GM23248 (cell line): ENCODE results near the gene MYPN. TPM values are rescaled to one million over a fixed set of nuclear protein-coding genes. Genes with fewer than 3 reads are reported as not detected.

Experiments used
- DNase-seq: peaks from one replicate; pipeline ENCODE4 v3.0.0-alpha.2; 2015
- H2AFZ ChIP-seq: fragments of 200-600 bp; sonication (generic); 2 replicates; pipeline ENCODE4 v1.6.1; 2016; ENCODE audit warnings: antibody characterized with exemption
- H3F3A ChIP-seq: fragments of 200-600 bp; sonication (generic); 2 replicates; pipeline ENCODE4 v1.6.1; 2016; ENCODE audit warnings: mild to moderate bottlenecking, antibody characterized with exemption, mixed run types; ENCODE audit not compliant: insufficient read depth
- H3K27ac ChIP-seq: fragments of 200-600 bp; sonication (generic); 2 replicates; pipeline ENCODE4 v1.5.1; 2016; ENCODE audit warnings: mild to moderate bottlenecking
- H3K27me3 ChIP-seq: fragments of 200-600 bp; sonication (generic); replicated peaks from 2 replicates; pipeline ENCODE4 v1.6.1; 2016; ENCODE audit warnings: mild to moderate bottlenecking; ENCODE audit not compliant: insufficient read depth
- H3K36me3 ChIP-seq: fragments of 200-600 bp; sonication (generic); 2 replicates; pipeline ENCODE4 v1.6.1; 2016; ENCODE audit warnings: low read depth, mild to moderate bottlenecking
- H3K4me1 ChIP-seq: fragments of 200-600 bp; sonication (generic); 2 replicates; pipeline ENCODE4 v1.6.1; 2016; ENCODE audit warnings: mild to moderate bottlenecking; ENCODE audit not compliant: insufficient read depth
- H3K4me2 ChIP-seq: fragments of 200-600 bp; sonication (generic); one replicate; pipeline ENCODE4 v1.6.1; 2016; ENCODE audit warnings: mild to moderate bottlenecking; ENCODE audit not compliant: unreplicated experiment
- H3K4me3 ChIP-seq: fragments of 200-600 bp; sonication (generic); 2 replicates; pipeline ENCODE4 v1.5.1; 2016; ENCODE audit warnings: mild to moderate bottlenecking
- H3K79me2 ChIP-seq: fragments of 200-600 bp; sonication (generic); 2 replicates; pipeline ENCODE4 v1.6.1; 2016; ENCODE audit warnings: mild to moderate bottlenecking; ENCODE audit not compliant: insufficient read depth
- H3K9ac ChIP-seq: fragments of 200-600 bp; sonication (generic); 2 replicates; pipeline ENCODE4 v1.6.1; 2016; ENCODE audit warnings: mild to moderate bottlenecking
- H3K9me2 ChIP-seq: fragments of 200-600 bp; sonication (generic); 2 replicates; pipeline ENCODE4 v1.6.1; 2016; ENCODE audit warnings: mixed run types, mild to moderate bottlenecking, moderate library complexity; ENCODE audit not compliant: insufficient read depth
- H3K9me3 ChIP-seq: fragments of 200-600 bp; sonication (generic); one replicate; pipeline ENCODE4 v1.6.1; 2017; ENCODE audit warnings: low read depth
- H4K20me1 ChIP-seq: fragments of 200-600 bp; sonication (generic); 2 replicates; pipeline ENCODE4 v1.6.0; 2016; ENCODE audit not compliant: insufficient read depth
- EZH2 ChIP-seq: fragments of 200-600 bp; sonication (generic); IDR thresholded peaks from 2 replicates; pipeline ENCODE4 v1.6.1; 2018; ENCODE audit warnings: antibody characterized with exemption, mild to moderate bottlenecking; ENCODE audit not compliant: insufficient read depth, poor library complexity, severe bottlenecking
- EZH2phosphoT487 ChIP-seq: fragments of 200-600 bp; sonication (generic); IDR thresholded peaks from 2 replicates; pipeline ENCODE4 v1.6.1; 2018; ENCODE audit warnings: antibody characterized with exemption, moderate library complexity, mild to moderate bottlenecking, low read depth; ENCODE audit not compliant: insufficient read depth
- WGBS, 2 experiments: methylation state at CpG; one replicate each; pipeline ENCODE4 v1.1.6; 2015 to 2017; ENCODE audit warnings: low lambda C conversion rate in 2 of 2, low coverage in 1 of 2; ENCODE audit errors: missing lambda C conversion rate in 2 of 2; 5-methylcytosine and 5-hydroxymethylcytosine counted together
- in situ Hi-C: fragments of 300-500 bp; cut with MboI; formaldehyde crosslinking; loops from 2 replicates; pipeline ENCODE4 v1.15.0; 2020
- polyA plus RNA-seq: library from polyadenylated mRNA; unstranded; fragments of >200 nt; fragmentation: Nextera tagmentation; extraction: Ambion mirVana; gene quantifications from 2 replicates; pipeline ENCODE4 v1.2.1, GENCODE V29; 2016
- total RNA-seq: library from RNA; depleted of rRNA; stranded (reverse); fragments of >200 nt; shearing (Covaris generic); gene quantifications from 2 replicates; pipeline ENCODE4 v1.2.3, GENCODE V29; 2014

Gene MYPN
- total and polyA plus RNA-seq, 2 experiments from 2014 or later: 9.2 to 14.5 TPM

DNA sequence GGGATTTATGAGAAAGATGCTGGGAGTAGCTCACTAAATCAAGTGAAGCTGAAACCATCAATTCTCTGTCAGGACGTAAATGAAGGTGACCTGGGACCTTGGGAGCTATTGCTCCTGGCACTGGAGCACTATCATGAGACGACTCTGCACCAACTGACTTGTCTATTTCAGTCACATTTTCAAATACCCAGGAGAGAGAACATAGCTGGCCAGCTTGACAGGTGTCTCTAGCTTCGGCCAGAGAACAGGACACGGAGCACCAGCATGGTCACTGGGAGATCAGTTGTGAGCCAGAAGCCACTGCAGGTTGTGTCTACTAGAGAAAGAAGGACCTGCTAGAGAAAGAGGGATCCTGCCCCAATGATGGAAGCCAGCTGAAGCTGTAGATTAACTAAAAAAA lies 140.0 kb downstream of the MYPN start:
- H4K20me1 ChIP-seq: no peaks in the 10 kb centered on the region
- no peaks in the 10 kb centered on the region for H3K79me2 ChIP-seq
- H3K36me3 ChIP-seq: no peaks in the 10 kb centered on the region
- no peak overlapping the region for H2AFZ ChIP-seq
- H3K9ac ChIP-seq: no peak overlapping the region
- no peaks in the 10 kb centered on the region for H3K4me1 ChIP-seq
- no peaks in the 10 kb centered on the region for H3K27me3 ChIP-seq
- 59 to 61% methylated on average over 4 of the region's 4 CpGs for WGBS, 2 experiments
- DNase-seq: no peak
- no peak overlapping the region for H3K4me2 ChIP-seq
- no peak for TF ChIP-seq EZH2phosphoT487
- no peak for TF ChIP-seq EZH2
- H3K4me3 ChIP-seq: no peak overlapping the region
- no peaks in the 10 kb centered on the region for H3K9me3 ChIP-seq
- H3F3A ChIP-seq: no peaks in the 10 kb centered on the region
- in situ Hi-C loops: no loop called here
- H3K27ac ChIP-seq: no peak overlapping the region
- H3K9me2 ChIP-seq: no peaks in the 10 kb centered on the region

DNA sequence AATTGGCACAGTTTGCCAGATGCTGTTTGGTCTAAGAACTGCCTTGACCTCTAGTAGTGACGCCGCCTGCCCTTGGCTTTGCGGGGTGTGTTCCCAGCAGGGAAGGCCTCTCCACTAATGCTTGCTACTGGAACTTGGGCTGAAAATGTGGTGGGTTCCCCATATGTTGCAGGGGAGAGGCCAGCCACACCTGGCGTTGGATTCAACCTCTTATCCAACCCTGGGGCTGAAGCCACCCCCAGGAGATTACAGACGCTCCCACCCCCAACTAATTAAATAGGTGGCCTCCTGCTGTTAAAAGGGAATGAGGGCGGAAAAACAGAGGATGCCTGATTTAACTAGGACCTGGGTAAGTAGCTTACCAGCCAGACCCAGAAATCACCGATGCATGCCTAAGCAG lies 141.9 kb downstream of the MYPN start:
- no peaks in the 10 kb centered on the region for H3K79me2 ChIP-seq
- DNase-seq: no peak
- H3K9ac ChIP-seq: no peak overlapping the region
- H3K4me1 ChIP-seq: no peaks in the 10 kb centered on the region
- no peaks in the 10 kb centered on the region for H4K20me1 ChIP-seq
- H2AFZ ChIP-seq: no peak overlapping the region
- no peak overlapping the region for H3K4me3 ChIP-seq
- H3K36me3 ChIP-seq: no peaks in the 10 kb centered on the region
- H3K4me2 ChIP-seq: no peak overlapping the region
- no peaks in the 10 kb centered on the region for H3K27me3 ChIP-seq
- no peaks in the 10 kb centered on the region for H3K9me2 ChIP-seq
- H3K27ac ChIP-seq: no peak overlapping the region
- in situ Hi-C loops: no loop called here
- H3F3A ChIP-seq: no peaks in the 10 kb centered on the region
- 74 to 78% methylated on average over 7 of the region's 7 CpGs for WGBS, 2 experiments
- TF ChIP-seq EZH2phosphoT487 (no peak), EZH2 (no peak)
- no peaks in the 10 kb centered on the region for H3K9me3 ChIP-seq

GRCh38 chr10:68251625-68252495 lies 142.6 kb downstream of the MYPN start:
- H3F3A ChIP-seq: no peaks in the 10 kb centered on the region
- H3K4me2 ChIP-seq: no peak overlapping the region
- H3K27ac ChIP-seq: no peak overlapping the region
- H3K79me2 ChIP-seq: no peaks in the 10 kb centered on the region
- no peak for TF ChIP-seq EZH2
- TF ChIP-seq EZH2phosphoT487: no peak
- no peaks in the 10 kb centered on the region for H3K4me1 ChIP-seq
- no peaks in the 10 kb centered on the region for H3K9me2 ChIP-seq
- H3K9me3 ChIP-seq: no peaks in the 10 kb centered on the region
- WGBS, 2 experiments: 82% methylated on average over 5 of the region's 5 CpGs
- in situ Hi-C loops: no loop called here
- no peak for DNase-seq
- H3K27me3 ChIP-seq: no peaks in the 10 kb centered on the region
- H3K9ac ChIP-seq: no peak overlapping the region
- no peak overlapping the region for H3K4me3 ChIP-seq
- H2AFZ ChIP-seq: no peak overlapping the region
- no peaks in the 10 kb centered on the region for H3K36me3 ChIP-seq
- H4K20me1 ChIP-seq: no peaks in the 10 kb centered on the region

DNA sequence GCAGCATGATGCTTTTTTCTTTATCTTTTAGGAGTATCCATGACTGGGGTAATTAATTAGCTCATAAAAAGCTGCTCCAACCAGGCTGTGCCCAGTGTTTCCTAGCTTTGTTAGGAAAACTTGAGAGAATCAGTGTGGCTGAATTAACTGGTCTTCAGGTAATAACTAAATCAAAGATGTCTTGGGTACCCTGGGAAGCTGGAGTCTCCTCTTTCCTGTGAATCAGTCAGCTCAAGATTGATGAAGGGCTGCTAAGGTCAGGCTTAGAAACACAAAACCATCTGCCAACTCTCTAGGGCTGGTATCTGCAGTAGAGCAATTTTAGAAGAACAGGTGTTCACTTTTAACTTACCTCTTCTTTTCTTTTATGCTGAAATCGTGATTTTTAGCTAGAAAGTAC lies 144.1 kb downstream of the MYPN start:
- Histone ChIP-seq H2AFZ (no peak overlapping the region), H3F3A (no peaks in the 10 kb centered on the region), H3K9ac (no peak overlapping the region), H3K79me2 (no peaks in the 10 kb centered on the region), H3K9me3 (no peaks in the 10 kb centered on the region), H3K36me3 (no peaks in the 10 kb centered on the region), H3K4me1 (no peaks in the 10 kb centered on the region), H3K4me3 (no peak overlapping the region), H3K27ac (no peak overlapping the region), H3K4me2 (no peak overlapping the region), H3K27me3 (no peaks in the 10 kb centered on the region), H4K20me1 (no peaks in the 10 kb centered on the region), H3K9me2 (no peaks in the 10 kb centered on the region)
- TF ChIP-seq EZH2: no peak
- no peak for TF ChIP-seq EZH2phosphoT487
- DNase-seq: no peak
- in situ Hi-C loops: no loop called here
- 0 to 9% methylated on average over 1 of the region's 1 CpG for WGBS, 2 experiments
